Glomerular visceral epithelial cell (primary cell): ENCODE results near the gene LRP1B.

Experiments
- DNase-seq: peaks from one replicate; pipeline ENCODE4 v3.0.0-alpha.2; 2016; ENCODE audit errors: extremely low spot score

The LRP1B gene

DNA sequence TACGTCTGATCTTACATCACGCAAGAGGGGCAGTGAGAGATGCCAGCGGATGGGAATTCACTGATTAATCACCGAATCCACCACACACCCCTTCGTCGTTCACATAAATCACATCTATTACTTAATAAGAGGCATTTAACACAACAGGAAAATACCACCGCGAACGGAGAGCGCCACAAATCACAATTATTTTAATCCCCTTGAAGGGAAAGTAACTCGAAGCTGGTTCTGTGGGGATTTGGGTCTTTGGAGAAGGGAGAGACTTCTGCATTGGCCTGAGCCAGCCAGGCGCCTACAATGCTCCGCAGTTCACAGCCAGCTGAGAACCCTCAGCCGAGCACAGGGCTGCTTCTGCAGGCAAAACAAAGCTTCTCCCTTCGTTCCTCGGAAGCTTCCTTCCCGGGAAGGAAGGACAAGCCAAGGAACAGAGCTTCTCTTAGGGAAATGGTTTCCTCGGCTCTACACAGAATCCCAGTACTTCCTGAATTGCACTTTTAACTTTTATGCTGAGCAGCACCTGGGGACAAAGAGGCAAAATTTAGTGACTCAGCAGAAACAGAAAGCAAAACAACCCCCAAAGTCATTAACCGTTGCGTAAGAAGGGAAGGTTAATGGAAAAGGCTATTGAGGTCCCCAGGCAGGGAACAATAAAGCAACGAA lies at the start of gene LRP1B:
Gene LRP1B, minus strand, starts transcription at position 7 of the 660 bp plus-strand sequence. CDS start 287 bp downstream, outside the sequence.
- DNase-seq, result peak; percentile 36

- DNase-seq, result no peak
Observed at GRCh38 chr2:142179686-142180085, 48.9 kb upstream of the LRP1B start.

- DNase-seq, result no peak
Observed at GRCh38 chr2:142178604-142179003, 47.8 kb upstream of the LRP1B start.

- DNase-seq, result no peak
Observed at GRCh38 chr2:142176941-142177340, 46.1 kb upstream of the LRP1B start.

DNA sequence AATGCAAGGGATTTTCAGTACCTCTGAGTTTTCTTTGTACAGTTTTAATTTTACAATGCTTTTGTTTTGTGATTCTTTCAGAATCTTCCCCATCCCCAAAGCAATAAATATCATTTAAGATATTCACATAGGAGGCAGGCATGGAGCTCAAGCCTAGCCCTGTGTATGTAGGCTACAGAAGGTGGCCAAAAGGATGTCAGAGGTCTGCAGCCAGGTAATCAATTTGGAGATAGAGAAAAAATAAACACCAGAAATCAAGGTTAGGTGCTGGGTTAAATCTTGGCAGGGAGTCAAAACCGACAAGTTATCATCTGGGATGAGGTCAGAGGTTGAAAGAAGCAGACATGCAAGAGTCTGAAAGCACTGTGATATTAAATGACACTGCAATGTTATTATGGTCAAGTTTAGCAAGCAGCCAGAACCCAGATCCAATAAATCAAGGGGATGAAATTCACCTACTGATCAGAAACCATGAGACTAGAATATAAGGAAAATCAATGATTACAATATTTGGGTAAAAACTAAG lies 45.1 kb upstream of the LRP1B start:
- peak; percentile 7 for DNase-seq

DNA sequence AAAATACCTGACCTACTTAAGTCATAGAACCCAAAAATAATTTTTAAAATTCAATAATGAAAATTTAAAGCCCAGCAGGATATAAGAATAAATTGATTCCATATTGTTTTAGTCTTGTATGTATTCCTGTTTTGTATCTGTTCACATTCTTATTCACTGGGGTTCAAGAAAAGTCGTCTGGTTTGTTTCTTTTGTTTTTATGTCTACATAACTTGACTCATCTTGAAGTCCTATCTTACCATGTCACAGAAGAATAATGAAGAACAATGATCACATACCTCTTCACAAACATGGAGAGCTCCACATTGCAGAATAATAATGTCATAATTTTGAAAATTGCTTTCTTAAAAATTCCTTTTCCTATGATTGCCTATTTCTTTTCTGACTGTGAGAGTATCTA lies 43.4 kb upstream of the LRP1B start:
- no peak for DNase-seq

DNA sequence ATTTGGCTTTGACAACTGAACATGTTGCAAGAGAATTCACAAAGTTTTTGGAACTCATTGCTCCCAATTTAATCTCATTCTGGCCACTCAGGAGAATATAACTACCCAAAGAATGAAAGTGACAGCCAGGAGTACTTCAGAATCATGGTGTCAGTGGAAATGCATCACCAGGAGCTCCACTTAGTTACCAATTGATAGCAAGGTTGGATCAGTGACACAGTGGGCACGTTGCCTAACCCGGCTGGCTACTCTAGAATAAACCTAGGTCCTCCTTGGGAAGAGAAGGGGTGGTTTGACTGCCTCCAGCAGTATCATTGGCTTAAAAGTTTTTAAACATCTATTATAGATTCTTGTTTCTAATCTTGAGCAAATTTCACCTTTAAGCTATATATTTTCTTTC lies 40.0 kb upstream of the LRP1B start:
- DNase-seq, result no peak

GRCh38 chr2:142165790-142166189 lies 35.0 kb upstream of the LRP1B start:
- peak; percentile 72 for DNase-seq

- no peak for DNase-seq
Observed at GRCh38 chr2:142153601-142154000, 22.8 kb upstream of the LRP1B start.

DNA sequence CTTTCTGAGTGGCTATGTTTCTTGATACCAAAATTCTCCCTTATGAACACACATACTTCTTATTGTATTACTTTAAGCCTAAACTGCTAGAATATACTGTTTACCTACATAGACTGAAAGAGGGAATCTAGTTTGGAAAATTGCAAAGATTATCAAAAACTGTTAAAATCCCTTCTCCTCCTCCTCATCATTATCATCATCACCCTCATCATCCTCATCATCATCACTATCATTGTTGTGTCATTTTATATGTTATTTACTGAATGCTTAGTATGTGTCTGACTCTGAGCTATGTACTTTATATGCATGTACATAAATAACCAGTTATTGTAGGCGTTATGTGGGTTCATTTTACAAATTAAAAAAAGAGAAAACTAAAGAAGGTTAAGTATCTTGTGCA lies 19.6 kb upstream of the LRP1B start:
- no peak for DNase-seq

DNA sequence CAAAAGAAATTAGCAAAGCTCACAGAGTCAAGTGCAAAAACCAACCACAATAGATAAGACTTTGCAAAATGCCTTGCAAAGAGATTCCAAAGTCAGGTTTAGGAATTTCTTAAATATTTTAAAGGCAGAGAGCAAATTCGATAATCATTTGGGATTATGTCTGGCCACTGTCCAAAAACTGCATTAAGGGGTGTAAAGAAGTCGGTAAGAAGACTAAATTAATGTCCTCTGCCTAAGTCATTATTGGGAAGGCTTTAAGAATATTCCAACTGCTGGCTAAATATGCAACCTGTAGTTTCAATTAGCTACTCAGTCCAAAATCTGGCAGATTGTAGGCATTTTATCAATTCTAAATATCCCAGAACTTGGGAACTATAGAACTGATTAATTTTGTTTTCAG lies 13.7 kb upstream of the LRP1B start:
- DNase-seq, result no peak

- DNase-seq, result peak; percentile 46
Observed at GRCh38 chr2:142142595-142142994, 11.8 kb upstream of the LRP1B start.

DNA sequence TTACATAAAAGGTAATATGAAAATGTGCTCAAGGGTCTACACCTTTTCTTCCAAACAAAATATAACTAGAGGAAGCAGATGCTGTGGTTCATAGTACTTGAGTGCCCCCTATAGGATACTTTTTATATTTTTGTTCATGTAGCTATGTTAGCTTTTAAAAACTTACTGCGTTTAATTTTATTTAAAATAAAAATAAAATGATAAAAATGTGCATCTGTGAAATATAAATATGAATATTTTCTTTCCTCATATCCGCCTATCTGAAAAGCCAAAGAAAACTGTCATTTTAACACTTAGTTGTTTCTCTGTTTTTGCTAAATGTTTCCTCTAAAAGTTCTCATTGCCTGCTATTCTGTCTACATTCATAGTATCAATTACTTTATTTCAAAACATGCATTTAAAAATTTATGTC lies 9.6 kb upstream of the LRP1B start:
- DNase-seq, result peak; percentile 42

DNA sequence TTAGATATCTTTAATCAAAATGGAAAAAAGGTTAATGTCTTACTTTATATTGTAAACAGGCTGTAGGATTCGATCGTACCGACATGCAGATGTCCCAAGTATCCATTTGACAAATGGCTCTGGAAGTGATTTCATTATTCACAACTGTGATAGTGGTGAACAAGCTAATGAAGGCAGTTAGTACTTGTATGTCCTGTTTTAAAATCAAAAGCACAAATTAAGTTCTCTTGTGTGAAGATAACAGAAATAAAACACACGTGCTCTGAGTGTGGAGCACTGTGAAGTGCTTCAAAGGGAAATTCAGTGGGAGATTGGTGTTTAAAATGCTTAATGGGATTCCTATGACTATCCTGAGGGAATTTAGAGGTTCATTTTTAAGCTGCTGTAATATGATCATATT lies 8.6 kb upstream of the LRP1B start:
- DNase-seq, result no peak

DNA sequence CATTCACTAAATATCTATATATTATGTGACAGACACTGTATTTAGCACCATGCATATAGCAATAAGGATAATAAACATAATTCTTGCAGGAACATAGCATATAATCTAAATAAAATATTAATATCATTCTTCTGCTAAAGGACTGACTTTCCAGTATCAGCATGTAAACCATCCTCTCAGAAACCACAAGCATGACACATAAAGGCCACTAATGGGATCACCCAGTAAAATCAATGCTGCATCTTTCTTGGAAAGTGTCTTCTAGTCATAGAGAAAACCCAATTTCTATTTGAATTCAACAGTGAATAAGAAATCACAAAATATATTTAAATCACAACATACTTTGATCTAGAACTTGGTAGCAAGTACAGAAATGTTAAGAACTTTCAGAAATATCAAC lies 5.8 kb upstream of the LRP1B start:
- no peak for DNase-seq

GRCh38 chr2:142134911-142135310 lies 4.1 kb upstream of the LRP1B start:
- DNase-seq, result no peak

GRCh38 chr2:142130111-142131009 lies 456 bp downstream of the LRP1B start:
- DNase-seq, result peak; percentile 65

GRCh38 chr2:142128105-142128504 lies 2.7 kb downstream of the LRP1B start:
- no peak for DNase-seq

- no peak for DNase-seq
Observed at GRCh38 chr2:142127248-142127647, 3.6 kb downstream of the LRP1B start.

- no peak for DNase-seq
Observed at GRCh38 chr2:142124706-142125105, 6.1 kb downstream of the LRP1B start.

- DNase-seq, result no peak
Observed at GRCh38 chr2:142119347-142119746, 11.5 kb downstream of the LRP1B start.

DNA sequence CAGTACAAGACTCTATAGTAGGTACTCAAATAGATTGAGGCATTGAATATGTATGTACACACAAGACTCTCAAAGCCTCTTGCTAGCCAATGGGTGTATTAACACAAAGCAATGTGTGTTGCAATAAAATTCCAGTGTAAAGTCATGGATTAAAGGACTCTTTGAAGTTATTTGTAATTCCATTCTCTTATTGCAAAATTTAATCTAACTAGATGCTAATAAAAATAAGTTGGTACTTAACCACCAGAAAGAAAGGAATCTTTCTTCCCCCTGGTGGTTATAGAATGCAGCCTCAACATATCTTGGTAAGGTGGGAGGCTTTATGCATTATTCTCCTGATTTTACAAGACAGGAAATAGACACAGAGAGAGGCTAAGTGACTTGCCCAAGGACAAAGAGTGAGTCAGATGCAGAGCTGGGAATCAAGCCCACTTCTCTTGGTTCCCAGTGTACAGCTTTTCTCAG lies 18.0 kb downstream of the LRP1B start:
- DNase-seq, result peak; percentile 50
